SK-N-MC (cell line): ENCODE measurements around the gene TMEM232.

Experiments used
- DNase-seq: peaks from one replicate; pipeline ENCODE4 v3.0.0-alpha.2; 2011; ENCODE audit warnings: low read depth, low spot score
- H3K27ac ChIP-seq: fragments of 200-600 bp; sonication (generic); 2 replicates; pipeline ENCODE4 v1.5.1; 2016; ENCODE audit warnings: mixed run types
- H3K36me3 ChIP-seq: fragments of 200-600 bp; sonication (generic); 2 replicates; pipeline ENCODE4 v1.6.1; 2017; ENCODE audit warnings: antibody characterized with exemption, low read length, mixed read lengths; ENCODE audit not compliant: insufficient read depth
- H3K4me3 ChIP-seq: fragments of 200-600 bp; sonication (generic); 2 replicates; pipeline ENCODE4 v1.5.1; 2016
- H3K9ac ChIP-seq: fragments of 200-600 bp; sonication (generic); 2 replicates; pipeline ENCODE4 v1.8.0; 2017; ENCODE audit warnings: mixed run types, mixed read lengths; ENCODE audit not compliant: insufficient read length
- H3K9me3 ChIP-seq: fragments of 200-600 bp; sonication (generic); 2 replicates; pipeline ENCODE4 v1.6.1; 2017; ENCODE audit warnings: low read depth, mild to moderate bottlenecking, antibody characterized with exemption, low read length, moderate library complexity, mixed read lengths
- EZH2 ChIP-seq: fragments of 200-600 bp; sonication (generic); IDR thresholded peaks from one replicate; pipeline ENCODE4 v1.6.1; 2017; ENCODE audit warnings: antibody characterized with exemption
- FOXP2 ChIP-seq: optimal IDR thresholded peaks from 2 replicates; pipeline ENCODE3; 2011; ENCODE audit warnings: mild to moderate bottlenecking, moderate library complexity; ENCODE audit not compliant: insufficient read depth; ENCODE audit errors: extremely low read length, control extremely low read depth
- POLR2AphosphoS5 ChIP-seq: IDR thresholded peaks from 2 replicates; pipeline ENCODE4 v1.6.1; 2012; ENCODE audit warnings: mild to moderate bottlenecking, low read depth, low read length, borderline replicate concordance

Gene TMEM232

GRCh38 chr5:110477911-110478310 is 248.6 kb downstream of the TMEM232 start:
- peak overlapping the region; percentile 49 for H3K4me3 ChIP-seq
- no peaks in the 10 kb centered on the region for H3K36me3 ChIP-seq
- peak overlapping the region; percentile 60; the same call in 1 of the 2 replicates for H3K27ac ChIP-seq
- no peak for TF ChIP-seq FOXP2
- TF ChIP-seq EZH2: no peak
- no peak for TF ChIP-seq POLR2AphosphoS5
- peak; percentile 2 for DNase-seq
- no peak overlapping the region for H3K9ac ChIP-seq
- no peaks in the 10 kb centered on the region for H3K9me3 ChIP-seq

- no peak overlapping the region for H3K27ac ChIP-seq
- no peak for DNase-seq
- no peak overlapping the region for H3K4me3 ChIP-seq
- no peaks in the 10 kb centered on the region for H3K36me3 ChIP-seq
- no peak for TF ChIP-seq EZH2
- no peak for TF ChIP-seq FOXP2
- no peak for TF ChIP-seq POLR2AphosphoS5
- H3K9me3 ChIP-seq: no peaks in the 10 kb centered on the region
- no peak overlapping the region for H3K9ac ChIP-seq
These were observed 250.3 kb downstream of the TMEM232 start for GRCh38 chr5:110476164-110476563.

- no peak for DNase-seq
- no peak overlapping the region for H3K27ac ChIP-seq
- no peak overlapping the region for H3K4me3 ChIP-seq
- H3K9me3 ChIP-seq: no peaks in the 10 kb centered on the region
- no peak overlapping the region for H3K9ac ChIP-seq
- no peaks in the 10 kb centered on the region for H3K36me3 ChIP-seq
- TF ChIP-seq POLR2AphosphoS5 (no peak), EZH2 (no peak), FOXP2 (no peak)
These were observed 250.9 kb downstream of the TMEM232 start for GRCh38 chr5:110475529-110475928.

GRCh38 chr5:110469486-110469885 is 257.0 kb downstream of the TMEM232 start:
- DNase-seq: no peak
- Histone ChIP-seq H3K27ac (no peak overlapping the region), H3K36me3 (no peaks in the 10 kb centered on the region), H3K4me3 (no peak overlapping the region), H3K9me3 (no peaks in the 10 kb centered on the region), H3K9ac (no peak overlapping the region)
- TF ChIP-seq EZH2 (no peak), POLR2AphosphoS5 (no peak), FOXP2 (no peak)

- TF ChIP-seq EZH2: no peak
- no peak for TF ChIP-seq FOXP2
- TF ChIP-seq POLR2AphosphoS5: no peak
These were observed 263.4 kb downstream of the TMEM232 start for GRCh38 chr5:110463106-110463505.

GRCh38 chr5:110460837-110461236 is 265.6 kb downstream of the TMEM232 start:
- no peak for TF ChIP-seq EZH2
- TF ChIP-seq POLR2AphosphoS5: no peak
- TF ChIP-seq FOXP2: no peak

More at GRCh38 chr5:110463106-110463505, 263.4 kb downstream of the TMEM232 start:
- Histone ChIP-seq H3K36me3 (no peaks in the 10 kb centered on the region), H3K4me3 (no peak overlapping the region), H3K9ac (no peak overlapping the region), H3K27ac (no peak overlapping the region), H3K9me3 (no peaks in the 10 kb centered on the region)
- DNase-seq: no peak

GRCh38 chr5:110458313-110458712 is 268.2 kb downstream of the TMEM232 start:
- Histone ChIP-seq H3K4me3 (no peak overlapping the region), H3K27ac (no peak overlapping the region), H3K9ac (no peak overlapping the region), H3K36me3 (no peaks in the 10 kb centered on the region), H3K9me3 (no peaks in the 10 kb centered on the region)
- no peak for DNase-seq
- no peak for TF ChIP-seq POLR2AphosphoS5
- no peak for TF ChIP-seq FOXP2
- no peak for TF ChIP-seq EZH2

More at GRCh38 chr5:110460837-110461236, 265.6 kb downstream of the TMEM232 start:
- Histone ChIP-seq H3K27ac (no peak overlapping the region), H3K4me3 (no peak overlapping the region), H3K36me3 (no peaks in the 10 kb centered on the region), H3K9me3 (no peaks in the 10 kb centered on the region), H3K9ac (no peak overlapping the region)
- no peak for DNase-seq

GRCh38 chr5:110442856-110443255 is 283.6 kb downstream of the TMEM232 start:
- DNase-seq: no peak
- Histone ChIP-seq H3K27ac (no peak overlapping the region), H3K9me3 (no peaks in the 10 kb centered on the region), H3K9ac (no peak overlapping the region), H3K4me3 (no peak overlapping the region), H3K36me3 (no peaks in the 10 kb centered on the region)
- TF ChIP-seq FOXP2 (no peak), POLR2AphosphoS5 (no peak), EZH2 (no peak)

GRCh38 chr5:110441035-110441434 is 285.4 kb downstream of the TMEM232 start:
- DNase-seq: no peak

GRCh38 chr5:110440058-110440457 is 286.4 kb downstream of the TMEM232 start:
- DNase-seq: no peak
- TF ChIP-seq EZH2 (no peak), POLR2AphosphoS5 (no peak), FOXP2 (no peak)
- H3K9ac ChIP-seq: no peak overlapping the region
- no peak overlapping the region for H3K4me3 ChIP-seq
- no peaks in the 10 kb centered on the region for H3K36me3 ChIP-seq
- H3K27ac ChIP-seq: no peak overlapping the region
- no peaks in the 10 kb centered on the region for H3K9me3 ChIP-seq

More at GRCh38 chr5:110441035-110441434, 285.4 kb downstream of the TMEM232 start:
- Histone ChIP-seq H3K9me3 (no peaks in the 10 kb centered on the region), H3K36me3 (no peaks in the 10 kb centered on the region), H3K9ac (no peak overlapping the region), H3K27ac (no peak overlapping the region), H3K4me3 (no peak overlapping the region)
- TF ChIP-seq FOXP2 (no peak), POLR2AphosphoS5 (no peak), EZH2 (no peak)
